Stimulated activated CD4-positive, alpha-beta T cell treated with anti-CD3 and anti-CD28 coated beads, TNF-alpha, amount 100 ng/mL, for 48 hours (primary cell): ENCODE results near the gene RAI2.

Experiments used
- DNase-seq, 3 donors: peaks; one replicate each; pipeline ENCODE4 v3.0.0-alpha.2; 2020; ENCODE audit warnings: low read depth in 3 of 3

Gene RAI2

DNA sequence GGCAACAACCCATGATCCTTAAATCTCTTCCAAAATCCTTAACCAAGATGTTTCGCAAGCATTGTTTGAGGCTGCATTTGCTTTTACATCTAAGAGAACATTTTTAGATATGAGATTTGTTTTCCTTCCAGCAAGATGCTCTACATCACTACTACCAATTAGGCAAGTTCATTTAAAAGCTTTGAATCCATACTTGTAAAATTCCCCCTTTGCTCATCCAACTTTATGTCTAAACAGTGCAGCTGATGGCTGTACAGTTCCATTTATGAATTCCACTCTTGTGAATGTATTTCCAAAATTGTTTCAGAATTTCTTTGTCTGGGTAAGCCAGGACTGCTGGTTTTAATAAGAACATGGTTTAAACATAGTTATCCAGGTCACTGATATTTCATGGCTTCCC lies 31.5 kb downstream of the RAI2 start:
- no peak for DNase-seq

- no peak for DNase-seq
Observed at GRCh38 chrX:17828171-17828570, 32.9 kb downstream of the RAI2 start.

DNA sequence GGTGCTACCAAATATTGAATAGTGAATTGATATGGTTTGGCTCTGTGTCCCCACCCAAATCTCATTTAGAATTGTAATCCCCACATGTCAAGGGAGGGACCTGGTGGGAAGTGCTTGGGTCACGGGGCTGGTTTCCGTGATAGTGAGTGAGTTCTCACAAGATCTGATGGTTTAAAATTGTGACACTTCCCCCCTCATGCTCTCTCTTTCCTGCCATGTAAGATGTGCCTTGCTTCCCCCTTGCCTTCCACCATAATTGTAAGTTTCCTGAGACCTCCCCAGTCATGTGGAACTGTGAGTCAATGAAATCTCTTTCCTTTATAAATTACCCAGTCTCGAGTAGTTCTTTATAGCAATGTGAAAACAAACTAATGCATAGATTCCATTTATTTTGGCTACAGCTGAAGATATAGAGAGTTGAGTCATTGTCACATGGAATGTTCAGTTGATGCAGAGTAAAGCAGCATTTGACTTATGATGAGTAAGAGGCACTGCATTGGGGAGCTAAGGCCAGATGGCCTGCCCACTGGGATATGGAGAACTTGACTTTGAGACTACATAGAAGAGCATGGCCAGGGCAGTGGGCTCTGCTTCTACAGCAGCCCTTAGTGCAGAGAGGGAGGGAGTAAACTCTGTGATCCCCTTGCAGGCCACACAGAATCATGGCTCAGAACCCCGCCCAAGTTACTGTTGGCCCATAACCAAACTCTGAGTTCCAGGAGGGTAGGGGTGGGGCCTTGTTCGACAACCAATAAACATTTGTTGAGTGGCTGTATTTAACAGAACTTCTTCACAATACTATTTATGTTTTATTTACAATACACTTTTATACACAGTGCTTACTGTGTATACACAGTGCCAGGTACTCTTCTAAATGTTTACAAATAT lies 34.2 kb downstream of the RAI2 start:
- DNase-seq = no peak

DNA sequence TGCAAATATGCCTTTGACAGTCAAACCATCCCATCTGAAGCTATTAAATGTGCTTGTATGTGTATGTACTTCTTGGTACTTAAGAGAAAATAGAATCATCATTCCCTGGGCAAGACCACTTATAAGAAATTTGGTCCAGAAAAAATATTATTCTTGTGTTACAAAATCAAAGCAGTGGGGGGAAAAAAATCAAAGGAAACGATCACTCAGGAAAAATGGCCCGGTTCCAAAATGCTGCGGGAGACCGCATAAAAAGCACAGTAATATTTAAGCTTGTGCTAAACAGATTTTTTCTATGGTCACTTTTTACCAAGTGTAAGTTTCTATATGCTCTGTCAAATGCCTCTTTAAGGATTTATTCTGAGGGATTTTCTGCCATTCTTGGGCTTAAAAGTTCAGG lies 36.1 kb downstream of the RAI2 start:
- no peak for DNase-seq

- DNase-seq = no peak
Observed at GRCh38 chrX:17822351-17822750, 38.7 kb downstream of the RAI2 start.

GRCh38 chrX:17820100-17820499 lies 41.0 kb downstream of the RAI2 start:
- DNase-seq = no peak

GRCh38 chrX:17818726-17819125 lies 42.4 kb downstream of the RAI2 start:
- DNase-seq = no peak

DNA sequence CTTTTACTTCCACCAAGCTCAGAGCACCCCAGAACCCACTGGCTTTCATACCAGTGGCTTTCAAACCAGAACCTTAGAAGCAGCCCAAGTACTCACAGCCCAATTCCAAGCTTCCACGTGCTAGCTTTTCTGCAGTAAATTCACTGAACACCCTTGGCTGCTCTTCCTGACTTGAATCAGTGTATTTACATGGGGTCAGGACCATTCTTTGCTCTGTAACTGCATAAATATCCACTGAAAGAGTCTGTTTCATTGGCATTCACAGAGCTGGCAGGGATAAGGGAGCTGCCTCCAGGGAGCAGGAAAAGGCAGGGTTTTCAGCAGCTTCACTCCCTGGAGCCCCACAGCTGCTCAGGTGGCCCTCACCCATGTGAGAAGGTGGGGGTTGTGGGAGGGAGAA lies 43.8 kb downstream of the RAI2 start:
- DNase-seq = no peak

GRCh38 chrX:17814557-17814956 lies 46.5 kb downstream of the RAI2 start:
- DNase-seq = no peak

GRCh38 chrX:17814059-17814458 lies 47.0 kb downstream of the RAI2 start:
- DNase-seq = no peak

GRCh38 chrX:17813277-17813676 lies 47.8 kb downstream of the RAI2 start:
- no peak for DNase-seq

DNA sequence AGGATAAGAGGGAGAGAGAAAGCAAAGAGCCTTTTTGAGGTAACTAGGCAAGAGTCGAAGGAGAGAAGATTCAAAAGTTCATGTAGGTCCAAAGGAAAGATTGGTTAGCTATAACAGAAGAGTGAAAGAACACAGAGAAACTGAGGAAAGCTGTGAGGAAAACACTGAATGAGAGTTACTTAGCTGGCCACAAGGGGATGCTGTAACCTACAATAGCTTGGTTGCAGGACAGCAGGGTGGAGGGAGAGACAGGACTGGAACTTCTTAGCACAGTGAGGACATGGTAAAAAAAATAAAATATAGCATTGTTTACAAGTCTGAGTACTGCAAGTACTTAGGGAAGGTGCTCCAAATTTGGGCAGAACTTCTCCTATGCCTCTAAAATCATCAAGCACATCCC lies 48.3 kb downstream of the RAI2 start:
- DNase-seq = no peak

DNA sequence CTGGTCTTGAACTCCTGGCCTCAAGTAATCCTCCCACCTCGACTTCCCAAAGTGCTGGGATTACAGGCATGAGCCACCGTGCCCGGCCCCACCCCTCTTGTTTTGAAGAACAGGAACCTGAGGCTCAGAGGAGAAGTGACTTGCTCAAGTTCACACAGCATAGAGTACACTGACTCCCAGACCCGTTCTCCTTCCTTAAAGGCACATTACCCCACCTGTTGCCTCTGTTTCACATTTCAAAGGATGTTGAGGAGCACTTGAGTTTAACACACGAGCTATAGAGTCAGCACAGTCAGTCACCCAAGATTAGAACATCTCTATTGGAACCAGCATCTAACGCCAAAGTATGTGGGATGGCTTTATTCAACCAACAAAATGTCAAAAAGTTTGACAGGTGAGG lies 51.1 kb downstream of the RAI2 start:
- DNase-seq = no peak

DNA sequence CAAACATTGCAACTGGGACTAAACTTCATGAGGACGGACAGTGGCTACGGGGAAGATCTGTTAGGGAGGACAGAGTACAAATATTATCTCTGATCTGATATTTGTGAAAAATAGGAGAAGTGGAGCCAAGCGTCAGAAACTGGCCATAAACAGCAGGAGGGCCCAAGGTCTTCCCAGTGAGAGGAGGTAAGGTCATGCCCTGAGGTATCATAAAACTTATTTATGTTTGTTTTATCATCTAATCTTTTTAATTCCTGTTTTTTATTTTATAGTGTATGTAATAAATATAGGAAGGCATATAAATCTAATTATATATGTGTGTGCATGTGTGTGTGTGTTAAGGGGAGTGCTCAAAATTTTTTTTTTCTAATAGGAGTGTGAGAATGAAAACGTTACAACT lies 51.8 kb downstream of the RAI2 start:
- DNase-seq = no peak

DNA sequence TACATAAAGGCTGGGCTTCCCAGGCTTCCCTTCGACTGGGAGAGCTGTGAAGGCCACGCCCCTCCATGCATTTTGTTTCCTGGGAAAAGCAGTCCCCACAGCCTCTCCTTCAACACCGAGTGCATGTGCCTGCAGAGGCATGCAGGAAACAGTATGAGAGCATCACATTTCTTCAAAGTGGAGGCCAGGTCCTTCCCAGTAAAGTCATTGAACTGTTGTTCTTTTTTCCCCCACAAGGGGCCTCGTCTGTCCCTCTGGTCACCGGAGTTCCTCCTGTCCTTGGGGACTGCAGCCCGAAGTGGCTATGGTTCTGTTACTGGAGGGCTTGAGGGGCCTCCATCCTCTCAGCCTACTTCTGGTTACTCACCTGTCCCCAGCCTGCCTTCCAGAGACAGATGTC lies 56.0 kb downstream of the RAI2 start:
- no peak for DNase-seq

DNA sequence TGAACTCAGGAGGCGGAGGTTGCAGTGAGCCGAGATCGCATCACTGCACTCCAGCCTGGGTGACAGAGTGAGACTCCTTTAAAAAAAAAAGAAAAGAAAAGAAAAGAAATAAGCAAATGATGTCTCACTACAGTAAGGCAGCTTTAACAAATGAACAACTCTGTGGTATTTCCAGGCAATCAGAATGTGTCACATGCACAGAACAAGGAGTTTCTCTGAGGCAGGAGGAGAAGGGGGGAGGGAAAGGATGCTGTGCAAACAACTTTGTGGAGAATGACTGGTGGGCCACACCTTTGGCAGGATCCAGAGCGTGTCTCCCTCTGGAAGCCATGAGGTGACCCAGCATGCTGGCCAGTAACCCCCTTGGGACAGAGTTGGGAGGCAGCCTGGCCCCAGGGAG lies 57.6 kb downstream of the RAI2 start:
- DNase-seq = no peak

DNA sequence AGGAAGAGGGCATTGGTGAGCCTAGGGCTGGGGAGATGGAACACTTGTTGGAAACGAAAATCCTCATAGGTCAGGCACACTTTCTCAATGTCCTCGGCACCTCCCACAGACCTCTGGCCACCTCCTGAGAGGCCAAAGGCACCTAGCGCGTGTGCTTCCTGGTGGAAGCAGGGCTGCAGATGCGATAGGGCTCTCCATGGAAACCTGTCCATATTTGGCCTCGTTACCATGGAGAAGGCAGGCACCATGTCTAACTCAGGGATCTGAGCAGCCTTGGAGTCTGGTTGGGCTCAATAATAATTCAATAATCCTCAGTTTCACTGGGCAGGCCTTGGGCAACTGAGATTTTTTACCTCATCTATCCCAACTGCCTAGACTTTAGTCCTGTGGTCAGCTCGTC lies 58.3 kb downstream of the RAI2 start:
- DNase-seq = no peak

DNA sequence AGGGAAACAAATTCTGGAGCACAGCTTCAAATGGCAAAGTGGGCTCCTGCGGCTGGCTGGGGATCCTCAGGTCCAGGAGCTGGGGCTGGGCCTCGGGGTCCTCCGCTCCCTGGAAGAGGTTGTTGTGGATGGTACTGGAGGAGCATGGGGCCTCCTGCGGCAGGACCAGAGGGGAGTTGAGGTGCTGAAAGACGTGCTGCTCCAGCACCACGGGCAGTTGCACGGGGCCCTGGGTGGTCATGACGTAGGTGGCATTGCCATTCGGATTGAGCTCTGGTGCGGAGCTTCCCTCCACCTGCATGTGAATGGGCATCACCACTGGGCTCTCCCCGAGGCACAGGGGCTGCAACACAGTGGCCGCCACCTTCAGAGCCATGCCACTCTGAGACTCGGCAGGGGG lies 59.7 kb downstream of the RAI2 start:
- DNase-seq = no peak

GRCh38 chrX:17798921-17799320 lies 62.2 kb downstream of the RAI2 start:
- no peak for DNase-seq

- DNase-seq = no peak
Observed at GRCh38 chrX:17792826-17793225, 68.3 kb downstream of the RAI2 start.

GRCh38 chrX:17788956-17789562 lies 72.0 kb downstream of the RAI2 start:
- DNase-seq = no peak

GRCh38 chrX:17788439-17788838 lies 72.7 kb downstream of the RAI2 start:
- no peak for DNase-seq

DNA sequence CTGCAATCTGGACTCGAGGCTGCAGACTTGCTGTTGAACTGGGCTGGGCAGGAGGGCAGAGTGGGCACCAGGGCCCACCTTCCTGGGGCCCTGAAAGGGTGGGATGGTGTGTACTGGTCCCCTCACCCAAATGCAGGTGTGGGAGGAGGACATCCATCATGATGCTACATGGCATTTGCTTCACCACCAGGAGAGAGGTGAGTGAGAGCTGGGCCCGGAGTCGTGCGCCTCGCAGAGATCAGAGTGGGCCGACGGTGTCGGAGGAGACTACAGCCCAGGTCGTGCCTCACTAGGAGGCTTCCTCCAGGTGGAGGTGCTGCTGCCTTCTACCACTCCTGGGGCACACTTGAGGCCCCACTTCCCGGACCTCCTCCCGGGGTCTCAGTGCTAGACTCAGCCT lies 73.5 kb downstream of the RAI2 start:
- no peak for DNase-seq
